Activated naive CD4-positive, alpha-beta T cell treated with anti-CD3 and anti-CD28 coated beads, Interleukin-2, amount 50 U/mL, for 16 hours (primary cell): ENCODE results near the gene CCDC150.
"Not testable (repeated sequence)": the region's sequence is repeated elsewhere in the genome, so short reads cannot be mapped to it uniquely, and the experiment has no call there.

Experiments
- DNase-seq: peaks from one replicate; pipeline ENCODE4 v3.0.0-alpha.2; 2020

Gene CCDC150

GRCh38 chr2:196638765-196639164 is 750 bp upstream of the CCDC150 start:
- no peak for DNase-seq

DNA sequence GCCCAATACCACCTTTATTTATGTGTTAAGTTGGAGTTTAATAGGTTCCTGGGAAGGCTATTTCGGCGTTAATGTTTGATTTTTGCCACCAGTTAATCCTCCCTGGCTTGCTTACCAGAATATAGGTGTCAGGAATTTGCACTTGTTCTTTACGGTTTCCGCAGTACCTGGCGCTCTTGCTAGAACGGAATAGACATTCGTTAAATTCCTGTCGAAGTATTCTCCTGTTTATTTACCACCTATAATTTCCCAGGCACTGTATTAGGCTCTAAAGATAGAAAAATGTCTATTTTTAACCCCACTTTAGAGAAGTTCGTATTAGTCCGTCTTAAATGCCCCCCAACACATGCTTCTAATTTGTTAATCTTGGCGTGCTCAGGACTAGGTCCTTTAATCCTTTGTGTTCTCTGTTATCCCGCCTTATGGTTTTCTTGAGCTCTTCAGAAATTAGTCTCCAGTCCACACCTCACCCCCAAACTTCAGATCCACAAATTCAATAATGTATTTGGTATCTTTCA is 575 bp downstream of the CCDC150 start:
- no peak for DNase-seq

GRCh38 chr2:196649202-196649601 is 9.7 kb downstream of the CCDC150 start:
- no peak for DNase-seq

GRCh38 chr2:196651387-196652094 is 12.0 kb downstream of the CCDC150 start:
- no peak for DNase-seq

GRCh38 chr2:196652869-196653268 is 13.4 kb downstream of the CCDC150 start:
- no peak for DNase-seq

DNA sequence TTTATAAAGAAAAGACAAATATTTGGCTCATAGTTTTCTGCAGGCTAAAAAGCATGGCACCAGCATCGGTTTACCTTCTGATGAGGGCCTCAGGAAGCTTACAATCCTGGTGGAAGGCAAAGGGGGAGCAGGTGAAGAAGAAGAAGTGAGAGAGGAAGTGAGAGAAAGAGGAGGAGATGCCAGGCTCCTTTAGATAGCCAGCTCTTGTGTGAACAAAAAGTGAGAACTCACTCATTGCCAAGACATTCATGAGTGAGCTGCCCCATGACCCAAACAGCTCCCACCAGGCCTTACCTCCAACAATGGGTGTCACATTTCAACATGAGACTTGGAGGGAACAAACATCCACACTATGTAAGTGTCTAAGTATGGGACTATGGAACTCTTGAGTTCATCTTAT is 14.3 kb downstream of the CCDC150 start:
- DNase-seq = no peak

- no peak for DNase-seq
Measured at GRCh38 chr2:196655761-196656160, 16.2 kb downstream of the CCDC150 start.

DNA sequence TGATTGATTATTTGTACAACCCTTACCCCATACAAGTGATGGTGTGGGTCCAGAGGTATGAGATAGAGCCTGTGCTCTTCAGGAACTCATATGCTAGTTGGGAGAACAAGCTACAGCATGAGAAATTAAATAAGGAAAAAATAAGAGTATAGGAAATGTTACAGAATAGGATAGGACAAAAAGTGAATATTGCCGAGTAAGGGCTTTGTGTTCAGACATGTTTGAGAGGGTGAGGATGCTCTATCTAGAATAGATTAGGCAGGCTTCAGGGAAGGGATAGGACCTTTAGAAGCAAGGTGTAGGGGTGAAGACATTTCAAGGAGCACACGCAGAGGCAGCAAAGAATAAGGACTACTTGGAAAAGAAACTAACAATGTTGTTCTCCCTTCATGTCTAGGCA is 17.8 kb downstream of the CCDC150 start:
- DNase-seq = no peak

DNA sequence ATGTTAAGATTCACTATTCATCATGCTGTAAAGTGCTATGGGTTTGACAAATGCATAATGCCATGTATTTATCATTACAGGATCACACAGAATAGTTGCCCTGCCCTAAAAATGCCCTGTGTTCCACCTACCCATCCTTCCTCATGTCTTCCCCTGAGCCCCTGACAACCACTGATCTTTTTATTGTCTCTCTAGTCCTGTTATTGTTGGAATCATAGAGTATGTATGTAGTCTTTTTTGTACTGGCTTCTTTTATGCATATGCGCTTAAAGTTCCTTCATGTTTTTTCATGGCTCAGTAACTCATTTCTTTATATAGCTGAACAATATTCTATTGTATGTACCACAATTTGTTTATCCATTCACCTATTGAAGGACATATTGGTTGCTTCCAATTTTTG is 20.3 kb downstream of the CCDC150 start:
- DNase-seq = no peak

DNA sequence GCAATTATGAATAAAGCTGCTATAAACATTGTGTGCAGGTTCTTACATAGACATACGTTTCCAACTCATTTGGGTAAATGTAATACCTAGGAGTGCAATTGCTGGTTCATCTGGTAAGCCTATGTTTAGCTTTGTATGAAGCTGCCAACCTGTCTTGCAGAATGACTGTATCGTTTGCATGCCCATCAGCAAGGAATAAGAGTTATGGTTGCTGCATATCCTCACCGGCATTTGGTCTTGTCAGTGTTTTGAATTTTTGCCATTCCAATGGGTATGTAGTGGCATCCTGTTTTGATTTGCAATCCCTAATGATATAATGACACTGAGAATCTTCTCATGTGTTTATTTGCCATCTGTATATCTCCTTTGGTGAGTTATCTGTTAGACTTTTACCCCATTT is 20.7 kb downstream of the CCDC150 start:
- DNase-seq = no peak

DNA sequence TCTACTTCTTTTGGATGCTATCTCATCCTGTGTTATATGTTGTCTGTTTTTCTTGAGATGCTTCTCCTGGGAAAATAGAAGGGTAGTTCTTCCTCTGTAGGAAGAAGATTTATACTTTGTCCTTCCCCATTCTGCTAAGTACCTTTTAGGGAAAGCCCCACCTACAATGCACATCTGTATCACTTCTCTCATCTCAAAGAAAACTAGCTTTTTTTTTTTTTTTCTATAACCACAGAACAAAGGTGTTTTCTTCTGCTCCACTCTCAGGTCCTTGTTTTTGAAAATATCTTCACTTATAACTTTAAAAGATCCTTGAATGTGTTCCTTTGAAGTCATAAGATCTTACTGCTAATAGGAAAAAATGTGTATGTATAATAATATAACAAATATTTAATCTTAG is 30.8 kb downstream of the CCDC150 start:
- no peak for DNase-seq

DNA sequence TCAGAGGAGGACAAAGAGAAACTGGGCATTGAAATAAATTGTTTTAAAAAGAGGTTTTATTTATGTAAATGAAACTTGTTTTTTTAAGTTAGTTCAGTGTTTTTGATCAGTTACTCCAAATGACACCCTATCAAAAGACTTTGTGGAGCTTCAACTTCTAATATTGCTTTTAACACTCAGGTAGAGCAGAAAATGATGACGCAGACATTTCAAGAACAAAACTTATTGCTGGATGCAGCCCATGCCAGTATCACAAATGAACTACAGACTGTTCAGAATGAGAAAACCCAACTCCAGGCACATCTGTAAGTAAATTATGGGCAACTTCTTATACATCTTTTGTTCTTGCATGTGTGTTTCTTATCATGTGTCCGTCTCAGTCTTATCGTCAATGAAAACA is 36.4 kb downstream of the CCDC150 start:
- no peak for DNase-seq

GRCh38 chr2:196677404-196677803 is 37.9 kb downstream of the CCDC150 start:
- DNase-seq = no peak

- DNase-seq = no peak
Measured at GRCh38 chr2:196679368-196679767, 39.9 kb downstream of the CCDC150 start.

DNA sequence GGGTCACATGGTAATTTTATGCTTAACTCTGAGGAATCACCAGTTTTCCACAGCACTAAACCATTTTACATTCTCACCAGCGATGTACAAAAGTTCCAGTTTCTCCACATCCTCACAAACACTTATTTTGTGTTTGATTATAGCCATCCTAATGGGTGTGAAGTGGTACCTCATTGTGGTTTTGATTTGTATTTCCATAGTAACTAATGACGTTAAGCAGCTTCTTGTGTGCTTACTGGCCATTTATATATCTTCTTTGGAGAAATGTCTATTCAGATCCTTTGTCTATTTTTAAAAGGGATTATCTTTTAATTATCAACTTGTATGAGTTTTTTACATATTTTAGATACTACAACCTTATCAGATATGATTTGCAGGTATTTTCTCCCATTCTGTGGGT is 42.0 kb downstream of the CCDC150 start:
- DNase-seq = no peak

- DNase-seq = no peak
Measured at GRCh38 chr2:196685792-196686191, 46.3 kb downstream of the CCDC150 start.

- DNase-seq = not testable (repeated sequence)
Measured at GRCh38 chr2:196686737-196687136, 47.2 kb downstream of the CCDC150 start.

GRCh38 chr2:196696423-196697079 is 57.0 kb downstream of the CCDC150 start:
- DNase-seq = no peak

GRCh38 chr2:196697825-196698224 is 58.3 kb downstream of the CCDC150 start:
- no peak for DNase-seq

DNA sequence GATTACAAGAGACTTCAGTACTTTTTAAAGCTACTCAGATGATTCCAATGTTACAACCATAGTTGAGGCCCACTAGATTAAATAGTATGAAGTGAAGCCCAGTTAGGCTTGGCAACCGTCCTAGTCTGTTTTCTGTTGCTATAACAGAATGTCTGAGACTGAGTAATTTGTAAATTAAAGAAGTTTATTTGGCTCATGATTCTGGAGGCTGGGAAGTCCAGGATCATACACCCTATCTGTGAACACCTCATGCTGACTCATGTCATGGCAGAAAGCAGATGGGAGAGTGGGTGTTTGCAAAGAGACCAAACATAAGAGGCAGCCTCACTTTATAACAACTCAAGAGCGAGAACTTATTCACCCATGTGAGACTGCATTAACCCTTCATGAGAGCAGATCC is 63.1 kb downstream of the CCDC150 start:
- DNase-seq = no peak

GRCh38 chr2:196703695-196704094 is 64.2 kb downstream of the CCDC150 start:
- no peak for DNase-seq

- DNase-seq = not testable (repeated sequence)
Measured at GRCh38 chr2:196710056-196710455, 70.5 kb downstream of the CCDC150 start.

- DNase-seq = no peak
Measured at GRCh38 chr2:196711625-196712024, 72.1 kb downstream of the CCDC150 start.

DNA sequence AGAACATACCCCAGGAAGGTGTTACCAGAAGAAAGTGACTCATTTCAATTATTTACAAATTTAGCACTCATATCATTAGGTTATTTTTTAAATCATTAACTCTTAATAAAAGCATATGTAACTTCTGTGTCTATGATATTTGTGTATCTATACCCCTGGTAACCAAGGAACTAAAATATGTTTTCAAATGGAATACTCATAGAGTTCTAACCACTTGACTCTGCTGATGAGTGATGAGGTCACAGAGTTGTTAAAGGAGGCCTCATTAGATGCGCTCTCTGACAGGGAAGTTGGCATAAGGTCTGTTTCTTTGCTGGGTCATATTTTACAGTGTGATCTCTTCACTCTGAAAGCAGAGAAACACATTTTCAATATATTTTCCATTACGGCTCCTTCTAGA is 73.4 kb downstream of the CCDC150 start:
- DNase-seq = no peak
